ENCODE results near the gene PTCD2.
A peak's percentile ranks its signal among the peaks of the same experiment; 100 is the strongest.

PTCD2 gene

DNA sequence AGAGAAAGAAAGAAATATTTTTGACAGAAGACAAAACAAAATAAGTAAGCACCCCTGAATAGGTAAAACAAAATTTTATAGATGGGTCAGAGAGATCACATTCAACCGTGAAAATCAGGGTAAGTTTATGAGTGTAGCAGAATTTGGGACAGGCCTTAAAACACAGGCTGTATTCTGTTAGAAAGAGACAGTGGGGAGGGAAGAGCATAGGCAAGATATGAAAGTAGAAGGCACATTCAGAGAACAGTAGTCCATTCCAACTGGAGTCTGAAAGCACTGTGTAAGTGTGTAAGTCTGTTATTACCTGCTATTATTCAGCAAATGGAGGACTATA lies 38.8 kb upstream of the PTCD2 start:
- no peak overlapping the region for H3K4me3 ChIP-seq (ENCODE audit: low read length)
- TF ChIP-seq, protein P1, sequence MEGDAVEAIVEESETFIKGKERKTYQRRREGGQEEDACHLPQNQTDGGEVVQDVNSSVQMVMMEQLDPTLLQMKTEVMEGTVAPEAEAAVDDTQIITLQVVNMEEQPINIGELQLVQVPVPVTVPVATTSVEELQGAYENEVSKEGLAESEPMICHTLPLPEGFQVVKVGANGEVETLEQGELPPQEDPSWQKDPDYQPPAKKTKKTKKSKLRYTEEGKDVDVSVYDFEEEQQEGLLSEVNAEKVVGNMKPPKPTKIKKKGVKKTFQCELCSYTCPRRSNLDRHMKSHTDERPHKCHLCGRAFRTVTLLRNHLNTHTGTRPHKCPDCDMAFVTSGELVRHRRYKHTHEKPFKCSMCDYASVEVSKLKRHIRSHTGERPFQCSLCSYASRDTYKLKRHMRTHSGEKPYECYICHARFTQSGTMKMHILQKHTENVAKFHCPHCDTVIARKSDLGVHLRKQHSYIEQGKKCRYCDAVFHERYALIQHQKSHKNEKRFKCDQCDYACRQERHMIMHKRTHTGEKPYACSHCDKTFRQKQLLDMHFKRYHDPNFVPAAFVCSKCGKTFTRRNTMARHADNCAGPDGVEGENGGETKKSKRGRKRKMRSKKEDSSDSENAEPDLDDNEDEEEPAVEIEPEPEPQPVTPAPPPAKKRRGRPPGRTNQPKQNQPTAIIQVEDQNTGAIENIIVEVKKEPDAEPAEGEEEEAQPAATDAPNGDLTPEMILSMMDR (IDR thresholded peaks at IDR 0.05; ENCODE audit: insufficient read depth, low read depth, low read length, missing control alignments) = no peak
- DNase-seq (ENCODE audit: low read depth) = no peak

GRCh38 chr5:72281764-72282499 lies 38.2 kb upstream of the PTCD2 start:
- TF ChIP-seq, protein P1 (IDR thresholded peaks at IDR 0.05; ENCODE audit: insufficient read depth, low read depth, low read length, missing control alignments) = no peak
- DNase-seq (ENCODE audit: low read depth) = peak; percentile 11
- H3K4me3 ChIP-seq (ENCODE audit: low read length) = no peak overlapping the region

GRCh38 chr5:72282878-72283277 lies 37.3 kb upstream of the PTCD2 start:
- H3K4me3 ChIP-seq (ENCODE audit: low read length) = no peak overlapping the region
- no peak for DNase-seq (ENCODE audit: low read depth)
- TF ChIP-seq, protein P1 (IDR thresholded peaks at IDR 0.05; ENCODE audit: insufficient read depth, low read depth, low read length, missing control alignments) = no peak

GRCh38 chr5:72283358-72283757 lies 36.8 kb upstream of the PTCD2 start:
- DNase-seq (ENCODE audit: low read depth) = no peak
- TF ChIP-seq, protein P1 (IDR thresholded peaks at IDR 0.05; ENCODE audit: insufficient read depth, low read depth, low read length, missing control alignments) = no peak

GRCh38 chr5:72284559-72285423 lies 35.4 kb upstream of the PTCD2 start:
- no peak for DNase-seq (ENCODE audit: low read depth)
- no peak overlapping the region for H3K4me3 ChIP-seq (ENCODE audit: low read length)
- TF ChIP-seq, protein P1 (IDR thresholded peaks at IDR 0.05; ENCODE audit: insufficient read depth, low read depth, low read length, missing control alignments) = no peak

More at GRCh38 chr5:72283358-72283757, 36.8 kb upstream of the PTCD2 start:
- no peak overlapping the region for H3K4me3 ChIP-seq (ENCODE audit: low read length)

- H3K4me3 ChIP-seq (ENCODE audit: low read length) = no peak overlapping the region
- TF ChIP-seq, protein P1 (IDR thresholded peaks at IDR 0.05; ENCODE audit: insufficient read depth, low read depth, low read length, missing control alignments) = no peak
- no peak for DNase-seq (ENCODE audit: low read depth)
Observed at GRCh38 chr5:72285424-72285821, 34.8 kb upstream of the PTCD2 start.
